ENCODE data around the gene NID1.
"Not testable (repeated sequence)": the region's sequence is repeated elsewhere in the genome, so short reads cannot be mapped to it uniquely, and the experiment has no call there.

Gene NID1

DNA sequence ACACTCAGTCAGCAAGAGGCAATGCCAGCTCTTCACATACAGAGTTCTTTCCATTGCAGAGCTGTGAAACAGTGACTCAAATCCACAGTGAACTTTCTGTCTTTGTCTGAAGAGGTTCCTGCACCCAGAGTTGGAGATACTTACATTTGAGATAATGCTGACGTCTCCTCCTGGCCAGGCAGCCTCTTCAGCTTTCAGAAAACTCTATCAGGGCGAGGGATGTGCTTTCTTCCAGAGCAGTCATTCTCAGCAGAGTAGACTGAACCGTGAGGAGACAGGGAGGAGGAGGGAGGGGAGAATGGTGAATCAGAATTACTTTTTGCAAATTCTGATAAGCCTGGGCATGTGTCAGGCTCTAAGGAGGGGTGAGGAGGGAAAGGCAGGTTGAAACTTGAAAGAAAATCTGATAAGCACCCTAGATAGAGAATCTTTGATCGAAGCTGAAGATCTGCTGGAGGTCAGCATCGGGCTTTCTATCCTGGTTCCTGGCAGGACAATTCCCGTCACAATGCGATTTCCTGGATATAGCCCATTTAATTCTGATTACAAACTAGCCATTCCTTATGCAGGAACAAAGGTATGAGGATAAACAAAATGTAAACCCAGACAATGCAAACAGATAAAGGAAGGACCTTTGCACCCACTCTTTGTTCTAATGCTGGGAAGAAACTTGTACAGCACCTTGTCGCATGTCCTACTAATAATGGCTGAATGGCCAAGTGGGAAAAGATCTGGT, 18.9 kb upstream of the NID1 start:
- peak; percentile 24 for DNase-seq (ENCODE audit: low read depth)
- TF ChIP-seq CTCF (IDR thresholded peaks at IDR 0.05; ENCODE audit: insufficient read depth, low read depth, low read length, missing control alignments) = no peak
- no peak overlapping the region for H3K4me3 ChIP-seq (ENCODE audit: low read depth, low read length)

- TF ChIP-seq CTCF (IDR thresholded peaks at IDR 0.05; ENCODE audit: insufficient read depth, low read depth, low read length, missing control alignments) = no peak
- no peak overlapping the region for H3K4me3 ChIP-seq (ENCODE audit: low read depth, low read length)
- DNase-seq (ENCODE audit: low read depth) = no peak
These were observed 17.6 kb upstream of the NID1 start for GRCh38 chr1:236082526-236082925.

- TF ChIP-seq CTCF (IDR thresholded peaks at IDR 0.05; ENCODE audit: insufficient read depth, low read depth, low read length, missing control alignments) = no peak
- no peak for DNase-seq (ENCODE audit: low read depth)
These were observed 16.8 kb upstream of the NID1 start for GRCh38 chr1:236081546-236082227.

DNA sequence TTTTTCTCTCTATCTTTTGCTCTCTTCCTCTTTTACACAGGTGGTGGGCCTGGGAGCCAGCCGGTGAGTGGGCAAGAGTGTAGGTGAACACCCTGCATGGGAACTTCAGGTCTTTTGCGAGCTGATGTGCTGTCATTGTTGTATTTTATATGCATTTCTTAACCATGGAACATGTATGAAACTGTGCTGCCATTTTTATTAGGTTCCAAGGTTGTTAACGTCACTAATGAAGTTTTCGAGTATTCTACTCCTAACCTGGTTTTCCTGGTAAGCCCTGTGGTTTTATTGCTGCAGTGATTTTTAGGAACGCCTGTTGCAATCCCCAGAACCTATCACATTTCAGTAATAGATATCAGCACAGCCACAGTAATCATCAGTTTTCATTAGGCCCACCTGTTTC, 14.8 kb upstream of the NID1 start:
- no peak overlapping the region for H3K4me3 ChIP-seq (ENCODE audit: low read depth, low read length)
- TF ChIP-seq CTCF (IDR thresholded peaks at IDR 0.05; ENCODE audit: insufficient read depth, low read depth, low read length, missing control alignments) = no peak
- no peak for DNase-seq (ENCODE audit: low read depth)

More at GRCh38 chr1:236081546-236082227, 16.8 kb upstream of the NID1 start:
- H3K4me3 ChIP-seq (ENCODE audit: low read depth, low read length) = no peak overlapping the region

DNA sequence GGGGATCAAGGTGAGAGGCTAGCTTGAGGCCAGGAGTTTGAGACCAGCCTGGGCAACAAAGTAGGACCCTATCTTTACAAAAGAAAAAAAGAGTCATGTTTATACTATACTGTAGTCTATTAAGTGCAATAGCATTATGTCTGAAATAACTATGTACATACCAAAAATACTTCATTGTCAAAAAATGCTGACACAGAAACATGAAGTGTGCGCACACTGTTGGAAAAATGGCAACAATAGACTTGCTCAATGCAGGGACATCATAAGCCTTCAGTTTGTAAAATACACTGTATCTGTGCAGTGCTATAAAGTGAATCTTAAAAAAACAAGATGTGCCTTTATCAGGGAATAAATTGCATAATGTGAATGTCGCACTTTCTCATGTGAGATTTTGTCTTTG, 14.1 kb upstream of the NID1 start:
- H3K4me3 ChIP-seq (ENCODE audit: low read depth, low read length) = no peak overlapping the region
- no peak for TF ChIP-seq CTCF (IDR thresholded peaks at IDR 0.05; ENCODE audit: insufficient read depth, low read depth, low read length, missing control alignments)
- DNase-seq (ENCODE audit: low read depth) = no peak

DNA sequence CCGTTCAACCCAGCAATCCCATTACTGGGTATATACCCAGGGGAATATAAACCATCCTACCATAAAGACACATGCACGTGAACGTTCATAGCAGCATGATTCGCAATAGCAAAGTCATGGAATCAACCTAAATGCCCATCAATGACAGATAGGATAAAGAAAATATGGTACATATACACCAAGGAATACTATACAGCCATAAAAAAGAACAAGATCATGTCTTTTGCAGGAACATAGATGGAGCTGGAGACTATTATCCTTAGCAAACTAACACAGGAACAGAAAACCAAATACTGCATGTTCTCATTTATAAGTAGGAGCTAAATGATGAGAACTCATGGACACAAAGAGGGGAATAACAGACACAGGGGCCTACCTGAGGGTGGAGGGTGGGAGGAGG, 13.2 kb upstream of the NID1 start:
- DNase-seq (ENCODE audit: low read depth); H3K4me3 ChIP-seq (ENCODE audit: low read depth, low read length): not testable (repeated sequence)

- DNase-seq (ENCODE audit: low read depth) = no peak
- TF ChIP-seq CTCF (IDR thresholded peaks at IDR 0.05; ENCODE audit: insufficient read depth, low read depth, low read length, missing control alignments) = no peak
- no peak overlapping the region for H3K4me3 ChIP-seq (ENCODE audit: low read depth, low read length)
These were observed 11.0 kb upstream of the NID1 start for GRCh38 chr1:236075848-236076247.

Data from GM12865 (cell line).